OCI-LY1 (cell line): ENCODE results near the gene EXD2.

ENCODE experiments used
- CTCF ChIP-seq: fragments of 200-600 bp; sonication (generic), shearing (Covaris generic); IDR thresholded peaks from 2 replicates; pipeline ENCODE4 v1.5.1; 2017; ENCODE audit warnings: mild to moderate bottlenecking, antibody characterized with exemption, low read length, moderate library complexity, mixed read lengths
- EZH2 ChIP-seq: fragments of 200-600 bp; sonication (generic), shearing (Covaris generic); IDR thresholded peaks from 2 replicates; pipeline ENCODE4 v1.8.0; 2017; ENCODE audit warnings: borderline replicate concordance, mixed run types, mild to moderate bottlenecking, antibody characterized with exemption, low read length, moderate library complexity, mixed read lengths

GRCh38 chr14:69152181-69152901, 39.0 kb upstream of the EXD2 start:
- TF ChIP-seq CTCF (no peak), EZH2 (no peak)
